HG03045 (cell line): ENCODE data around the gene MYO18B.
"Not testable (repeated sequence)": the region's sequence is repeated elsewhere in the genome, so short reads cannot be mapped to it uniquely, and the experiment has no call there.

ENCODE experiments used
- ATAC-seq: cut with Tn5 transposase; IDR thresholded peaks from one replicate; pipeline ENCODE4 v1.9.1; 2021; ENCODE audit warnings: mild to moderate bottlenecking, moderate library complexity; ENCODE audit not compliant: unreplicated experiment

MYO18B gene

DNA sequence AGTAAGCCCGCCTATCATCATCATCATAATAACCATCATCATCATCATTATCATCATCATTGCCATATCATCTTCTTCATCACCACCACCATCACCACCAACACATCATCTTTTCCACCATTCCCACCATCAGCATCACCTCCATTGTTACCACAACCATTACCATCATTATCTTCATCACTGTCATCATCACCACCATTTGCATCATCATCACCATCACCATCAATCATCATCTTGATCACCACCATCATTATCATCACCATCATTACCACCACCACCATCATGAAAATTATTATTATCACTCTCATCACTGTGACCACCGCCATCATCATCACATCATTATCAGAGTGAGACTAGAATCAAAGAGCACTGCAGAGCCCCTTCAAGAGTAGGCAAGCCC is 227.9 kb downstream of the MYO18B start:
- ATAC-seq: no peak

DNA sequence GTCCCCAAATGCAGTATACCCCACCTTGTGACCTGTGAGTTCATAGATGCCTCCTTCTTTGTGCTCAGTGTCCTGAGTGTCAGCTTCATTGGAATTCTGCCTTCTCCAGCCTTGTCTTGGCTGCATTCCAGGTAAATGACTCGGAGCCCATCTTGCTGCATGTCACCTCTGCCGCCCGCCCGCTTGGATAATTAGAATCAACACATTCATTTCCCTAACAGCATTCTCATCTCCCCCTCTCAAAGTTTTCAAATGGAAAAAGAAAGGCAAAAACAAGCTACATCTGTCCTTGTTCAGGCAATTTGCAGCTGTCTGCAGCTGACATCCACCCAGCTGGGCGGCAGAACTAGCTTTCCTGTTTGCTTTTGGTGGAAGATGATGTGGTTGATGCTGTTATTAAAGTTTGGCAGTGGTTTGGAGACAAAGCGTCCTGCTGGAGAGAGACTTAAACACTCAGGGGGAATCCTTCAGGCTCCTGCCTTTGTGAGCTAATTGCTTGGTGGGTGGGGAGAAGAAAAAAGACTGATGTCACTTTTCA is 228.5 kb downstream of the MYO18B start:
- ATAC-seq: no peak

DNA sequence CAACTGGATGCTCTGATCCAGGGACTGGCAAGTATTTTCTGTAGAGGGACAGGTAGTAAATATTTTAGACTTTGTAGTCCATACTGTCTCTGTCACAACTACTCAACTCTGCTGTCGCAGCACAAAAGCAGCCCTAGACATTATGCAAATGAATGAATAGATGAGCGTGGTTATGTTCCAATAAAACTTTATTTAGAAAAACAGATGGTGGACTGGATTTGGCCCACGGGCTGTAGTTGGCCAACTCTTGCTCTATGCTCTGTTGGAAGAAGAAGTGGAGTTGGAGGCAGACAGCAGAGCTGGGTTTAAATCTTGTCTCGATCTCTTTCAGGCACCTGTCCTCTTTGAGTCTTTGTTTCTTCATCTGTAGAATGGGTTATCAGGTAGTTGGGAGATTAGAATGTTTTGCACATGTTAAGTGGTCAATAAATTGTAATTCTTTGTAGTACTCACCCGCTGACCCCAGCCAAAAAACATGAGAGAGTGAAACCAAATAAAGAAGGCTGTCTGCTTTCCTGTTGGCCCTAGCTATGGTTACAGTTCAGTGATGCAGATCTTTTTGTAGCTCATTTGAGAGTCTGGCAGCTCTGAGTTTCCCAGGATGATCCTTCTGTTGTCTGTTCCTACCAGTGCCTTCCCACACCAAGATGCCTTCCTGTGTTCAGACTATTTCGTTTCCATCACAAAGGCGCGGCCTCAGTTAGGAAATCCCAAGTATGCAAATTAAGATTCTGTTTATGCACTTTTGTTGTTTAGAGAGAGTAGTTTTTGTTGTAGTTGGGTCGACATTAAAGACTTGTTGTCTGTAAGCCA is 229.2 kb downstream of the MYO18B start:
- no peak for ATAC-seq

DNA sequence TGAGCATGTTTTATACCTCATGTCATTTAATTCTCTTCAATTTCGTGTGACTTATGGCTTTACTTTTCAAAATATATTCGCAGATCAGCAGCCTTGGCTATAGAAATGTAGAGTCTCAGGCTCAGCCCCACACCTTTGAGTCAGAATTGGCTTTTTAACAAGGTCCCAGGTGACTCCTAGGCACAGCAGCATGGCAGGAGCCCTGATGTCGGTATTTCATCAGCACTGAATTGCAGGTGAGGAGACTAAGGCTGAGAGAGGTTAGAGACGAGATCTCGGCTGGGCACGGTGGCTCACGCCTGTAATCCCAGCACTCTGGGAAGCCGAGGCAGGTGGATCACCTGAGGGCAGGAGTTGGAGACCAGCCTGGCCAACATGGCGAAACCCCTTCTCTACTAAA is 230.4 kb downstream of the MYO18B start:
- no peak for ATAC-seq

DNA sequence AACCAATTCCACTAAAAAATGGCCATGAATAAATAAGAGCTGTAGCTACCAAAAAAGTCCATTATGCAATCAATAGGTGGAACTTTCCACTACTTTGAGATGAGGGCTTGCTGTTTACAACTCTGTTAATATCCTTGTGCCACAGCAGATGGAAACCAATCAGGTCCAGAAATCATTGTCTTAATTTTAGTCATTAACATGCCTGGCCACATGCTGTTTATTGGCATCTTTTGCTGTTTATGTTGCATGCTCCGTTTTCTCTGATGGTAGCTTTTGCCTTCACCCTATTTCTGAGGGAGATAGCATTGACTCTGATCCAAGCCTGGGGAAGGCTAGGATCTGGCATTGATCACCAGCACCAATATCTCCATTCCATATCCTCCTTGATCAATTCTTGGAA is 234.4 kb downstream of the MYO18B start:
- ATAC-seq: no peak

DNA sequence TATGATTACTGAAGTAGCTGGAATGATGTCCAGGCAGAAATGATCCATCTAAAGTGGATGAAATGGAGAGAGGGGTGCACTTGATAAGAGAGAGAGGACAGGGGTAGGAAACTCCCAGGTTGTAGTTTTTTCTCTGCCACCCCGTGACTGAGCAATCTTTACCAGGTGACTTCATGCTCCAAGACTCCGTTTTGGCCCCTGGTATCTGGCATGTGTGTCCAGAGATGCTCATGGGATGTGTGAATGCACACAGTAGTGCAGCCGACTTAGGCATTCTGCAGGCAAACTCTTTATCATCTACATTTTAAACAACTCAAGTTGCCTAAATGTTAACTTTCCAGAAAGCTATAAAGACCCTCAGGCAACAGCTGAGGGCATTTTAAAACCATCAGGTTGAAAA is 238.0 kb downstream of the MYO18B start:
- no peak for ATAC-seq

DNA sequence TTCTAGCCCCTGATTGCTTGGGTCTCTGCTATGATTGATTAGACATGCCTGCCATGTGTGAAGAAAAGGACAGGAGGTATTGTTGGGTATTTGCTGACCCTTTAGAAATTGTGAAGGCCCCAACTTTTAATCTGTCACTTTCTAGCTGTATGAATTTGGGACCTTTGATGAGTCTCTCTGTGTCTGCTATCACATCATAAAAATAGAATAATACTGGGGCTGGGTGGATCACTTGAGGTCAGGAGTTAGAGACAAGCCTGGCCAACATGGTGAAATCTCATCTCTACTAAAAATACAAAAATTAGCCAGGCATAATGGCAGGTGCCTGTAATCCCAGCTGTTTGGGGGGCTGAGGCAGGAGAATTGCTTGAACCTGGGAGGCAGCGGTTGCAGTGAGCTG is 242.9 kb downstream of the MYO18B start:
- ATAC-seq: not testable (repeated sequence)

DNA sequence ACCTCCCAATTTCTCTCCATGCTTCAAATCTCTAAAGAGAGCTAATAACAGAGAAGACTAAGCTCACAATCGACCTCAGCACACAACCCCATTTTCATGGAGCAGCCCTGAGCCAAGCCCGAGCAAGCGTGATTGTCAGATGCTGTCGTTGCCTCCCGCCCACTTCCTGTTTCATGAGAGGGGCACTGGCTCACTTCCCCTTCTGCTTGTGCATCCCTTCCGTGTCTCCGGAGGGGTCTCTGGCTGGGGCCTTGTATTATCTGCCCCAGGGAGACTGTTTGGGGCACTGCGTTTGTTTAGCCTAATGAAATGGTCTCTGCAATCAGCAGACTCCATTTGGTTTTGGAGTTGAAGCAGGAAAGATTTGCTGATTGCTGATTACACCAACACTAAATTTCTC is 246.0 kb downstream of the MYO18B start:
- no peak for ATAC-seq

DNA sequence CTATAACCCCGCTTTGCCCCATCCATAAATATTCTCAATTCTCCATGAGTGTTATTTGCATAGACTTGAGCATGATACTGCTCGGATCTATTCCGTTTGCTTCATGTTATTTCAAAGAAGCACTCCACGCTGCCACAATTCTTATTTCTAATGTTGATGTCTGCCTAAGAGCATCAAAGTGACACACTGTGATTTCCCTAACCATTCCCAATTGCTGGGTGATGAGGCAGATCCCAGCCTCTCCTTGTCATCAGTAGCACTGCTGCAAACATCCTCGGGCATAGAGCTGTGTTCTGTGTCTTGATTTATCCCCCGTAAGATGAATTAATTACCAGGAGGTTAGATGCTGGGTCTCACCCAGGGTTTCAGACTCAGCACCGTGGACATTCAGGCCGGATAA is 249.0 kb downstream of the MYO18B start:
- no peak for ATAC-seq

DNA sequence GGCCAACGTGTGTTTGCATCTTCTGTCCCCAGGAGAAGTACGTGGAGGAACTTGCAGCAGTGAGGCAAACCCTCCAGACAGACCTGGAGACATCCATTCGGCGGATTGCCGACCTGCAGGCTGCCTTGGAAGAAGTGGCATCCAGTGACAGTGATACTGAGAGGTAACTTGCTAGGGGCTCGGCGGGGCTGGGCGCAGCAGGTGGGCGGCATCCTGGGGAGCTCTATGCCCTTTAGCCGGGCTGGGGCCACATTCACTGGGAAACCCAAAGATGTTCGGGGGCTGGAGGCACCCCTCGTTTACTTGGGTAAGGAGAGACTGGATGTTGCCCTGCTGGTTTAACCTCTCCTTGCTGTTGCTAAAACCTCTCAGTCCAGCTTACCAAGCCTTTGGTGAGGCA is 250.3 kb downstream of the MYO18B start:
- no peak for ATAC-seq

DNA sequence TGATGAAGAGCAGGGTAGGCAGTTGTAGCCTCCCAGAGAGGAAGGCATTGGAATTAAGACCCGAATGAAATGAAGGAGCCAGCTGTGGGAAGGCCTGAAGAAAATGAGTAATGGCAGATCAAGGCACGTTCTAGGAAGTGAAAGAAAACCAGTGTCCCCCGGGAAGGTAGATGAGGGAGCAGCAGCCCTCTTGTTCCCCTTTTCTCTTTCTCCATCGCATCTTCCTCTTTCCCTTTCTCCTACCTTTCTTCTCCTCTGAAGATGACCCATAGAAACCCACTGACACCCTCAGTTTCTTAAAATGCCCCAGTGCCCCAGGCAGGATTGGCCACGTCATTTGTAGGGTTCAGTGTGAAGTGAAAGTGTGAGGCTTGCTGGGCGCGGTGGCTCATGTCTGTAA is 254.7 kb downstream of the MYO18B start:
- no peak for ATAC-seq

DNA sequence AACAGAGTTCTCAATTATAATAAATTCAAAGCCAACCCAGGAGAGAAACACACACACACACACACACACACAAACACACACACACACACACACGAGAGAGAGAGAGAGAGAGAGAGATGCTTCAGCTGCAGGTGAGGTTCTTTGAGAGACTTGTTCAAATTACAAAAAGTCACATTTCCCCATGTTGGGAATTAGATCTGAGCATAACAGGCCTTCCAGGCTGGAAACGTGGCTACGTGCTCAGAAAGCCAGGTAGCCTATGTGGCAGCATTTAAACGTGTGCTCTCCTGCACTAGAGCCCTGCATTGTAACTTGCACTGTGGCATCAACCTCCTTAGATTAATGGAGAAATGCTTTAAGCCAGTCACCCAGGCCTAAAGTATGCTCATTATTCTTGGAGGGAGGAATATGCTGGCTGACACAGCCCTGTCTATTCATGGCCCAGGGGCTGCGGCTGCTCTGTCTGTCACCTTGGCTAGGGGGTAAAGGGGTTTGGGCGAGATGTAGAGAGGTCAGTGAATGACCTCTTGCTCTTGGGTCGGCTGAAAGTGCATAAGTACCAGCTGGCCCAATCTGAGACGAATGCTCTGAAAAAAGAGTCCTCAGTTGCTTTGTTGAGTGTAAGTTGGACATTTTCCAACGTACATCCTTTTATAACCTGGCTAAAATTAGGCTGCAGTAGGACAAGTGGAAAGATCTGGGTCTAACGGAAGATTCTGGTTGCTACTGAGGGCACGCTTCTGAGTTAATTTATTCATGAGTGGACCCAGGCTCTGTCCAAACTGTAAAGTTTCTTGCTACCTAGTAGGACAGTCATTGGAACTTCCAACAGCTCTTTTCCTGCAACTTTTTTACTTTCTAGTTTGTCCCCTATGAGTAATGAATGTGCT is 256.1 kb downstream of the MYO18B start:
- ATAC-seq: no peak

DNA sequence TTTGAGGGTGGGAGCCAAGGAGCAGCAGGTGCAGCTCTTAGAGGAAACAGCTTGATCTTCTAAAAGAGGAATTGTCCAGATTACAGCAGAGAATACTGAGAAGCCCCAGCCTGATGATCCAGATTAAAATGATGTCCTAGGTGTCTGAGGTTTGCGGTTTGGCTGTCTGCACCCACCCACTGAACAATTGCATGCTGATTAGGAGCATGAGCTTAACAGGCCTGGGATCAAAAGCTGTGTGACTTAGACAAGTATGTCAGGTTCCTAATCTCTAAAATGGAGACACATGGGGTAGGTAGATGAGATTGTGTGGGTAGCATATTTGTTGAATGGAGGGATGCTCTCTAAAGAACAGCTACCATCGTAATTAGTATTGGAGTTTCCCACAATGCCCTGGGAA is 260.5 kb downstream of the MYO18B start:
- no peak for ATAC-seq

DNA sequence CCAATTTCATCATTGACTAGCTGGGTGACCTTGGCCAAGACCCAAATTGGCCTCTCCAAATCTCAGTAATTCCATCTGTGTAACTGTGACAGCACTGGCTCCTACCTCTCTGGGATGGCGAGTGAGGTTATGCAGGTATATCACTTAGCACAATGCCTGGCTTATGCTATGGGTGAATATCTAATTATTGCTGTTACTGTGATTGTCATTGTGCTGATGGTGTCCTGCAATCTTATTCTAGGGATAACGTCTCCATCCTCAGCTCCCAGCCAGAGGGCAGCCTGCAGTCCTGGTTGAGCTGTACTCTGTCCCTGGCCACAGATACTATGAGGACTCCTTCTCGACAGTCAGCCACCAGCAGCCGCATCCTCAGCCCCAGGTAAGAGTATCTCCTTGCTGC is 262.5 kb downstream of the MYO18B start:
- ATAC-seq: no peak

DNA sequence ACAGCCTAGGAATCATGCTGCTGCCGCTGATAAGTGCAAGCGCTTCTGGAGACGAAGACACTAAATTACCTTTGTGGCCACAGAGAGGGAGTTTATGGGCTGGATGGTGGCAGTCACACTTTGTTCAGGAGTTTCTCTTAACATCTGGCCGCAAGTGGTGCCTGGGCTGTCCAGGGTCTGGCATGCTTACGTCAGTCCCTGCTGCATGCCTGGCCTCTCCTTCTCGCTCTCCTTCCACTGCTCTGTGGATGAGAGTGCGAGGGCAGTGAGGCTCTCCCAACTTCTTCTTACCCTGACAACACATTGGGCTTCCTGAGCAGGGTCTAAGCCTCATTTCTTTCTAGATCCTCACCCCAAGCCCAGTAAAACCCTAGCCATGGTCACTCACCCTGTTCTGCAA is 266.6 kb downstream of the MYO18B start:
- ATAC-seq: no peak

DNA sequence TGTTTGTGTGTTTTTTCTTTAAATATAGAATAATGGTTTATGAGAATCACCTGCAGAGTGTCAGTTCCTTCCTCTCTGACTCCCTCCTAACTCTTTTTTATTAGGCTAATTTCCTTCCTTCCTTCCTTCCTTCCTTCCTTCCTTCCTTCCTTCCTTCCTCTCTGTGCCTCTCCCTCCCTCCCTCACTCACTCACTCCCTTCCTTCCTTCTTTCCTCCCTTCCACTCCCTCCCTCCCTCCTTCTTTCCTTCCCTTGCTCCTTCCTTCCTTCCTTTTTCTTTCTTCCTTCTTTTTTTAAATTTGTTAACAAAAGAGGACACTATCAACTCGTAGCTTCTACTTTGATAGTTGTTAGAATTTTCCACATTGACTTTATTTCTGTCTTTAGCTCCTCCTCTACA is 274.9 kb downstream of the MYO18B start:
- no peak for ATAC-seq

DNA sequence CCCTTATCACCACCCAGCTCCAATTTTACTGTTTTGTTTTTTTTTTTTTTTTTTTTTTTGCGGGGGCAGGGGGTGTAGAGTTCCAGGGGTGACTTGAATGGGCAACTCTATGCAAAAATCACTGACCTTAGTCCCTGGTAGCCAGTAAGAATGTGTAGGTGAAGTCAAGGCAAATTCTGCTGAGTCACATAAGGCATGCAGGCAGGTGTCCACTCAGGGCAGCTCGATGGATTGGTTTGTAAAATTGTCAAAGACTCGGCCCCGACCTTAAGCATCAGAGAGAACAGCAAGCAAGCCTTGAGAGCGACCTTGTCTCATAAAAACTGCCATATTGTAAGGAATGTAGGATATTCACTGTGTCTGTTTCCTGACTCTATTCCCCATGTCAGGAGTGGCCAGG is 275.9 kb downstream of the MYO18B start:
- no peak for ATAC-seq

DNA sequence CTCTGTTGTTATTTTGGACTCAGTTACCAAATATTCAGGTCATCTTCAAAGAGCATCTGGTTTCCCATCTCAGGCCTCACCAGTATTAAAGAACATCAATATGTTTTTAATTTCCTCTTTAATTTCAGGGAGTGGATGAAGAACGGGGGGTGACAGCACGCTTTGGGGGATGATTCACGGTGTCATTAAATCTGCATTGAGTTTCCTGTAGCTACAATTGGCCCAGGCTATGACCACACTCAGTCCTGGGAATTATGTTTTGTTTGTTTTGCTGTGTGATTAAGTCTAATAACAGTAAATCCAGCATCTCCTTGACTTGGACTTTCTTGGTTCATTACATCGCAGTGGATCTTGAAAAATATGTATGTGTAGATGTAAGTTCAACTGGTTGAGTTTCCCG is 277.6 kb downstream of the MYO18B start:
- no peak for ATAC-seq

DNA sequence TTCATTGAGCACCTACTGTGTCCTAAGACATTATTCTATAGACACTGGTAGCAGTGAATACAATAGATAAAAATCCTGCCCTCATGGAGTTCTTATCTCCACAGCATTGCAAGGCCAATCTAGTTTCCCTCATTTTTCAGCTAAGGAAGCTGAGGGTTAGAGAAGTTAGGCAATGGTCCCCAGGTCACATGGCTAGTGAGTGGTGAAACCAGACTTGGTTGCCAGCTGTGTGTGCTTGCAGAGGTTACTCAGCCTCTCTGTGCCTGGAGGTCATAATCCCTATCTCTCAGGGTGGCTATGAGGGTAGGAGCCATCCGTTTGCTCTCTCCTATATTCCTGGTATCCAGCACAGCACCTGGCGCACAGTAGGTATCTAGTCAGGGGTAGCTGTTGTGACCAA is 279.5 kb downstream of the MYO18B start:
- no peak for ATAC-seq

DNA sequence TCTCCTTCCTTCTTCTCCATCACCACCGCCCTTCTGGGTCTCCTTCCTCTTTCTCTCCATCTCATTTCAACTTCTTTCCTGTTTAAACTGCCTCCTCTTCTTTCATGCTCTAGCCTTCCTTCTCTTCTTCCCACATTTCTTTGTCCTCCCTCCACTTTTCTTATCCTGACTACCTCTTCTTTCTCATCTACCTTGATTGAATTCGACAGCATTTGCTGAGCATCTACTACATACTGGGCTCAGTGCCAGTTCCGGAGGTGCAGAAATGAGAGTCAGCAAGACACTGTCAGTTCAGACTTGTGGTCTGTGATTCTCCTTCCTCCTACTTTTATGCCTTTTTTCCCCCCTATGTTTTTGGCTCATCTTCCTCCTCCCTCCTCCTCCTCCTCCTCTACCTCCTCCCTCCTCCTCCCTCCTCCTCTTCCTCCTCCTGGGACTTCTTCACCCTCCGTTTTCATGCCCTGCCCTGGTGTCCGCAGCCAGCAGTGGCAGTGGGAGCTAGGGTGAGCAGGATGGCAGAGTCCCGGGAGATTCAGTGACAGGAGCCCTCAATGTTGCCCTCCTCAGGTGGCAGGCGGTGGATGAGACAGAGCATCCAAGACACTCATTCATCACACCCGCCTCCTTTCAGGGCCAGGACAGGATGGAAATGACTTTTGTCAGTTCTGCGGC is 281.3 kb downstream of the MYO18B start:
- ATAC-seq: no peak

DNA sequence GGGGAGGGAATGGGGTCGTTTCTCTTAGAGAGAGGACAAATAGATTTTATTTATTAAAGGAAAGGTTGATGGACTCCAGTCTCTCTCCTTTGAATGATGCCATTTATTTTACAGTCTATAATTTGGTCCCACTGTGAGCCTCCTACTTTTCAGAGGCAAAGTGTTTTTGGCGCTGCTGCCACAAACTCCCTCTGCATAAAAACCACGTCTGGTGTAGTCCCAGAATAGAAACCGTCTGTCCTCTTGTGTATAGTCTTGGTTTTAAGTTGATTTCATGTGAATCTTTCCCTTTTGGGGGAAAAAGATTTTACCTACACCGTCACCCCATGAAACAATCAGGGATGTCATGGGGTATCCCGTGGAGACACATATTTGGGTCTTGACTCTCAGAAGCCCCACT is 283.6 kb downstream of the MYO18B start:
- no peak for ATAC-seq
